ENCODE results near the gene POLRMT. TPM values are rescaled to one million over a fixed set of nuclear protein-coding genes. Genes with fewer than 3 reads are reported as not detected.

Gene POLRMT
- total and polyA plus RNA-seq, 2 donors (not counting 1 experiment from before 2014, with no cell fraction given): 7.3 to 21.5 TPM

DNA sequence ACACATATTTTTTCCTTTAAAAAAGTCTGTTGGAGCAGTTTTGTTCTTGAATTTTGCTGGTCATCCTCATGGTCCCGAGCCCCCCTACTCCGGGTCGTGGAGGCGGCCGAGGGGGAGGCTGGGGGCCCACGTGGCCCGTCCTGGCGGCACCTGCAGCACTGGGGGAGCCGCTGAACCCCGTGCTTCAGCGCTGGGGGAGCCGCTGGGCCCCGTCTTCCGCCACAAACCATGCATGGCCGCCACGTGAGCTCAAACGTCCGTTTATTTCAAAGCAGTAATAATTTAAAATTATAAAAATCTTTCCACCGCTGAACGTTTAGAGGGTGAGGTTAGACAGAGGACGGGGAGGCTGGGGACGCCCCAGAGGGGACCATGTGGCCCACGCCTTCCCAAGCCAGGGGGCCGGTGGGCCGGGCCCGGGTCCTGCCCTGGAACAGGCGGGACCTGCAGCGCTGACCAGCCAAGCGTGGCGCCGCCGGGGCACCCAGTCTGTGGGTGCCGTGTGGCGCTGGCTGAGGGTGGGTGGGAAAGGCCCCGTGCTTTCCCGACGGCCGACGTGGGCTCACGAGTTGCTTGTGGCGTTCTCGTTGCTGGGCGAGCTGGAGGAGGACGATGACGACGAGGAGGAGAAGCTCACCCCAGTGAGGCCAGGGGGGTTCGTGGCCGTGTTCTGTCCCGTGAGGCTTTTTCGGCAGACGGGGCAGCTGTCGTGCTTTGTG is 14.4 kb upstream of the POLRMT start:
- Histone ChIP-seq H3K4me2 (ENCODE audit: extremely low read depth, insufficient read depth, low read length) (no peak overlapping the region), H3K4me3 (replicated peaks in 1 of 4; ENCODE audit: control extremely low read depth in 1 of 4, insufficient read depth in 1 of 4, low read depth in 3 of 4, low read length in 4 of 4) (no peak overlapping the region), H3K79me2 (ENCODE audit: control insufficient read depth, insufficient read depth, low read length) (peaks cover 13% of the 10 kb centered on the region), H3K9ac (ENCODE audit: insufficient read depth, low read length) (no peak overlapping the region), H2AFZ (ENCODE audit: low read length) (no peak overlapping the region), H3K9me3 (ENCODE audit: control insufficient read depth, insufficient read depth, low read depth, low read length) (no peaks in the 10 kb centered on the region), H3K27me3 (ENCODE audit: control insufficient read depth, insufficient read depth, low read length) (no peaks in the 10 kb centered on the region), H4K20me1 (ENCODE audit: control insufficient read depth, extremely low read depth, insufficient read depth, low read length) (no peaks in the 10 kb centered on the region), H3K36me3 (ENCODE audit: control insufficient read depth, insufficient read depth, low read length) (peaks cover 24% of the 10 kb centered on the region), H3K27ac (ENCODE audit: insufficient read depth, low read length) (no peak overlapping the region), H3K4me1 (ENCODE audit: control insufficient read depth, extremely low read depth, insufficient read depth, low read length) (no peaks in the 10 kb centered on the region)
- TF ChIP-seq CTCF (conservative IDR thresholded peaks at IDR 0.05 in 1 of 2, IDR thresholded peaks at IDR 0.05 in 1 of 2; ENCODE audit: low read depth in 1 of 2, low read length in 2 of 2) (no peak), EZH2 (IDR thresholded peaks at IDR 0.05; ENCODE audit: low read length, missing control alignments) (no peak)
- no peak for DNase-seq (ENCODE audit: low read depth in 2 of 2)

DNA sequence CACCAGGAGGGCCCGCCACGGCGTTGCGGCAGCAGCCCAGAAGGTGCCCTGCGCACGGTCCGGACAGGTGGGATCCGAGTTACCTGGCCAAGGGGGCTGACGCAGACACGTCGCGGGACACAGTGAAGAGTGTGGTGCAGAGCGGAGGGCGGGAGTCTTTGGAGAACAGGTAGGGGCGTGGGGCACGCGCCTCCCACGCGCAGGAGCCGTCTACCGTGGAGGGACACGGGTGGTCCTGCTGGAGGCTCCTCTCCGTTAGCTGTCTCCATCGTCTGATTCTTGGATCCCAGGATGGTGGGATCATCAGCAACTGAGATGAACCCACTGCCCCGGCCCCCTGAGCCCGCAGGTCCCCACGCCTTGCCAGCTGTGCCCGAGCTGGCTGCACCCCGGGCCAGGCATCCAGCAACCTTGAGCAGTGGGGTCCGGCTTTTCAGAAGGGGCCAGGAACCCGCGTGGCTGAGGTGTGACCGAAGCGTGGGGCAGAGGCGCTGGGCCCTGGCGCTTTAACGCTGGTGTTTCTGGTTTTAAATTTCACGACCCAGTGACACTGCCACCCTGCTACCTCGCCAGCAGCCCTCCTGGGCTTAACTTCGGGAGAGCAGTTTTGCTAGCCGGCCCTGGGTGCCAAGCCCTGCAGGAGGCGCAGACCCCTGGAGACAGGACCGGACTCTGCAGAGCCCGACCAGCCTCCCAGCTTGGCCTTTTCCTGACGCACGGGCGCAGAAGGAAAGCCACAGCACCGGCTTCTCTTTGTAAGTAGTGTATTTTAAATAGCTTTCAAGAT is 13.6 kb upstream of the POLRMT start:
- DNase-seq (ENCODE audit: low read depth in 2 of 2): no peak

More for the DNA sequence above, 13.6 kb upstream of the POLRMT start:
- no peak for TF ChIP-seq EZH2 (IDR thresholded peaks at IDR 0.05; ENCODE audit: low read length, missing control alignments)
- TF ChIP-seq CTCF (conservative IDR thresholded peaks at IDR 0.05 in 1 of 2, IDR thresholded peaks at IDR 0.05 in 1 of 2; ENCODE audit: low read depth in 1 of 2, low read length in 2 of 2): no peak
- H3K4me1 ChIP-seq (ENCODE audit: control insufficient read depth, extremely low read depth, insufficient read depth, low read length): no peaks in the 10 kb centered on the region
- no peak overlapping the region for H3K9ac ChIP-seq (ENCODE audit: insufficient read depth, low read length)
- no peak overlapping the region for H3K4me2 ChIP-seq (ENCODE audit: extremely low read depth, insufficient read depth, low read length)
- H2AFZ ChIP-seq (ENCODE audit: low read length): no peak overlapping the region
- H3K27me3 ChIP-seq (ENCODE audit: control insufficient read depth, insufficient read depth, low read length): no peaks in the 10 kb centered on the region
- no peaks in the 10 kb centered on the region for H4K20me1 ChIP-seq (ENCODE audit: control insufficient read depth, extremely low read depth, insufficient read depth, low read length)
- H3K36me3 ChIP-seq (ENCODE audit: control insufficient read depth, insufficient read depth, low read length): peaks cover 24% of the 10 kb centered on the region
- H3K27ac ChIP-seq (ENCODE audit: insufficient read depth, low read length): no peak overlapping the region
- H3K9me3 ChIP-seq (ENCODE audit: control insufficient read depth, insufficient read depth, low read depth, low read length): no peaks in the 10 kb centered on the region
- H3K4me3 ChIP-seq (replicated peaks in 1 of 4; ENCODE audit: control extremely low read depth in 1 of 4, insufficient read depth in 1 of 4, low read depth in 3 of 4, low read length in 4 of 4): no peak overlapping the region
- H3K79me2 ChIP-seq (ENCODE audit: control insufficient read depth, insufficient read depth, low read length): peaks cover 6% of the 10 kb centered on the region
